GM12801 (cell line): ENCODE data around the gene ZNF341.

Experiments
- CTCF ChIP-seq: IDR thresholded peaks from one replicate; pipeline ENCODE4 v1.5.1; 2011; ENCODE audit warnings: control low read depth; ENCODE audit not compliant: insufficient read length; ENCODE audit errors: extremely low read depth

The ZNF341 gene

GRCh38 chr20:33687993-33688937 is 43.5 kb upstream of the ZNF341 start:
- no peak for TF ChIP-seq CTCF

- TF ChIP-seq CTCF, result no peak
These were observed 42.8 kb upstream of the ZNF341 start for GRCh38 chr20:33688938-33689424.

GRCh38 chr20:33689493-33689892 is 42.3 kb upstream of the ZNF341 start:
- no peak for TF ChIP-seq CTCF

- TF ChIP-seq CTCF, result no peak
These were observed 41.8 kb upstream of the ZNF341 start for GRCh38 chr20:33689973-33690372.

- TF ChIP-seq CTCF, result no peak
These were observed 38.5 kb upstream of the ZNF341 start for GRCh38 chr20:33693289-33693688.

GRCh38 chr20:33693741-33694638 is 37.8 kb upstream of the ZNF341 start:
- no peak for TF ChIP-seq CTCF

GRCh38 chr20:33694639-33695012 is 37.2 kb upstream of the ZNF341 start:
- no peak for TF ChIP-seq CTCF
